ENCODE data around the gene MRPL46. TPM values are rescaled to one million over a fixed set of nuclear protein-coding genes. Genes with fewer than 3 reads are reported as not detected.
A peak's percentile ranks its signal among the peaks of the same experiment; 100 is the strongest.

MRPL46 gene
- total RNA-seq, 5 donors from 2014 or later (not counting 1 experiment from before 2014, with no cell fraction given): 12.0 to 26.4 (median 21.0) TPM

DNA sequence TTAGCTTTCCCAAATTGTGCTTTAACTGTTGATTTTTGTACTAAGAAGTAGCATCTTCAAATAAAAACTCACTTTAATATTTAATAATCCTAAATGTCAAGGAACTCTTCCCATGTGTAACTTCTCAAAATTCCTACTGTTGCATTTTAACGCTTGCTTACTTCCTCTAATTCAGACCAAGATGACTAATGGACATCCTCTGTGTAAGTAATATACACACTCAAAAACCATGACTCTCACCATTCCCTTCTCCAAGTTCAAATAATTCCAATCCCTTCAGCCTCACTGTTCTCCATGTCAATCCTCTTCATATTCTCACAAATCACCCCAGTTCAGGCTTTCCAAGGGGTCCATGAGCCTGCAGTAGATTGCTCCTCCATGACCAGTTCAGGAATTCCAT is 13.0 kb downstream of the MRPL46 start:
- H3K27ac Mint-ChIP-seq: no peak overlapping the region
- ATAC-seq (replicated peaks in 1 of 4) (no peak), DNase-seq (no peak)
- H3K27me3 Mint-ChIP-seq: peaks cover 0 to 6% of the 10 kb centered on the region in 2 donors
- H3K36me3 ChIP-seq (ENCODE audit: control insufficient read depth in 2 of 2, extremely low read depth in 1 of 2, insufficient read depth in 1 of 2, low read length in 1 of 2): peaks cover 0 to 13% of the 10 kb centered on the region in 2 donors
- H3K4me3 Mint-ChIP-seq: no peak overlapping the region
- no peaks in the 10 kb centered on the region for H3K9me3 ChIP-seq
- no peak overlapping the region for H3K27ac ChIP-seq (ENCODE audit: low read length)
- no peaks in the 10 kb centered on the region for H3K9me3 Mint-ChIP-seq
- ChIA-PET CTCF (interaction anchor here in 1 of 2 donors (0.9 to 1.2 kb wide), 3 partner anchors 11 to 208 kb away, joined by 3 to 4 read pairs (median 3); no protein-coding TSS in a partner anchor), POLR2A (no interaction called here)
- H3K36me3 Mint-ChIP-seq: peaks cover 9% of the 10 kb centered on the region
- WGBS (ENCODE audit: insufficient coverage): 56% methylated on average over 1 of the region's 1 CpG
- H3K4me3 ChIP-seq (ENCODE audit: control insufficient read depth in 1 of 2, extremely low read depth in 1 of 2, low read length in 1 of 2): no peak overlapping the region
- H3K4me1 Mint-ChIP-seq: peaks cover 5 to 7% (median 6%) of the 10 kb centered on the region in 3 donors
- peaks cover 0 to 8% of the 10 kb centered on the region in 2 experiments for H3K27me3 ChIP-seq (replicated peaks in 1 of 2; ENCODE audit: control insufficient read depth in 2 of 2, extremely low read depth in 1 of 2, insufficient read depth in 2 of 2, low read length in 1 of 2)
- peaks cover 0 to 10% of the 10 kb centered on the region in 2 experiments for H3K4me1 ChIP-seq (ENCODE audit: control insufficient read depth in 1 of 2, extremely low read depth in 1 of 2, insufficient read depth in 2 of 2, low read length in 2 of 2)

DNA sequence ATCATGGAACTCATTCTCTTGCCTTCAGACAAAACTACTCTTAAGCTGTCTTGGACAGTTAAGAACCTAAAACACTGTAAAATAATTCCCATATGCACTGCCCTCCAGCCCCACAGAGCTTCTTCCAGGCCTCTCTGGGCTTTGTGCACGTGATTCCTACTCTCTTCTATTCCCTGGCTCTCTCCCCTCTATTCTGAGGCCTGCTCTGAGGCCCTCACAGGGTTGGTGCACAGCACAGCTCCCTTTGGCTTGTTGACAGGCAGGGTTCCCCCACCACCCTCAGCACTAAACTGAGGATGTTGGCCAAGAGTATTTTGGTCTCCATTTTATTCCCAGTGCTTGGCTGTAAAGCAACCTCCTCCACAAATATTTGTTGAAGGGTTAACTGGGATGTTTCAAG is 13.5 kb downstream of the MRPL46 start:
- Histone ChIP-seq H3K4me1 (ENCODE audit: control insufficient read depth in 1 of 2, extremely low read depth in 1 of 2, insufficient read depth in 2 of 2, low read length in 2 of 2) (peaks cover 0 to 10% of the 10 kb centered on the region in 2 experiments), H3K36me3 (ENCODE audit: control insufficient read depth in 2 of 2, extremely low read depth in 1 of 2, insufficient read depth in 1 of 2, low read length in 1 of 2) (peaks cover 0 to 7% of the 10 kb centered on the region in 2 donors), H3K27me3 (replicated peaks in 1 of 2; ENCODE audit: control insufficient read depth in 2 of 2, extremely low read depth in 1 of 2, insufficient read depth in 2 of 2, low read length in 1 of 2) (peaks cover 0 to 14% of the 10 kb centered on the region in 2 experiments), H3K4me3 (ENCODE audit: control insufficient read depth in 1 of 2, extremely low read depth in 1 of 2, low read length in 1 of 2) (no peak overlapping the region), H3K27ac (ENCODE audit: low read length) (no peak overlapping the region), H3K9me3 (no peaks in the 10 kb centered on the region)
- ChIA-PET CTCF (no interaction called here), POLR2A (no interaction called here)
- H3K27ac Mint-ChIP-seq: no peak overlapping the region
- H3K9me3 Mint-ChIP-seq: no peaks in the 10 kb centered on the region
- no peak for DNase-seq
- H3K4me3 Mint-ChIP-seq: no peak overlapping the region
- H3K4me1 Mint-ChIP-seq: peaks cover 5 to 7% (median 6%) of the 10 kb centered on the region in 3 donors
- H3K27me3 Mint-ChIP-seq: peaks cover 0 to 6% of the 10 kb centered on the region in 2 donors
- H3K36me3 Mint-ChIP-seq: peaks cover 4% of the 10 kb centered on the region
- 73% methylated on average over 1 of the region's 1 CpG for WGBS (ENCODE audit: insufficient coverage)
- ATAC-seq (replicated peaks in 1 of 4): no peak

DNA sequence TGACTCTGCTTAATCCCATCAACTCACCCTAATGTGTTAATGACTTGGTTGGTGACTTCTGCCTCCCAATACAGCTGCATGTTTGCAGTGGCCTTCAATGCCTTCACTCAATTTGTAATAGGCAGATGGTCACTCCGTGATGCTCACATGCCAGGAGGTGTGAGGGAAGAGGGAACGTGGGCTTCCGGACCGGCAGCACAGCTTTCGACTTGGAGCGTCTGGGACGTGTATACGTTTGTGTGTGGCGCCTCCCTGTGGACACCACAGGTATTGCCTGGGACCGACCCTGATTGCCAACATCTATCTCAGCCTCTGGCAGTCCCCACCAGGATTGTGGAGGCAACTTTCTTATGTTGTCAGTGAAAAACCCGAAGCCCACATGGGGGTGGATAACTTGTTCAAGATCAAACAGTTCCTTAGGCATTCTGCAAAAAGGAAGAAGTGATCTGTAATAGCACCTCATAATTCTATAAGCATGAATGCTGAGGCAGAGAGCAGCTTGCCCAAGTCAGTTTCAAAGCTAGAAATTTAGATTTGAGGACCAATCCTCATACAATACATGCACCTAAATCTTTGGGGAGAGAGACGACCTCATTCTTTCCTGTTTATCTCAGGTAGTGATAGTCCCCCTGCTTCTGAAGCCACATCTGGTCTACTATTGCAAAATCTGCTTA is 16.9 kb downstream of the MRPL46 start:
- 6% methylated on average over 5 of the region's 12 CpGs for WGBS (ENCODE audit: insufficient coverage)
- no peak overlapping the region for H3K4me3 Mint-ChIP-seq

DNA sequence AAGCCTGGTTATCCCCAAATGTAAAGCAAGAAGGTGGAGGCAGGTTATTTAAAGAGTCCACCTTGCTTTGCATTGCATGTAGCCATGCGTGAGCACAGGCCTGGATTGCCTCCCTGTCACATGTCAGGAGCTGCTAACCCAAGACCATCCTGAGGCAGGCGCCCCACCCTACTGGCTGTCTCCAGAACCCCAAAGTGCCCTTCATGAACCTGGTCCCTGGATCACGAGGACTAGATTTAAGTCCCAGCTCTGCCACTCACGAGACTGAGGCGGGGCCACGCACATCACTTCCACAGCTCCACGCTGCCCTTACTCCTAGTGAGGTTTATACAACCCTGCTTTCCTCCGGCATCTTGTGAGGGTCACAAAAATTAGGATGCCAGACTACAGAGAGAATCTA is 17.6 kb downstream of the MRPL46 start:
- Histone ChIP-seq H3K9me3 (no peaks in the 10 kb centered on the region), H3K36me3 (ENCODE audit: control insufficient read depth in 2 of 2, extremely low read depth in 1 of 2, insufficient read depth in 1 of 2, low read length in 1 of 2) (no peaks in the 10 kb centered on the region), H3K4me3 (ENCODE audit: control insufficient read depth in 1 of 2, extremely low read depth in 1 of 2, low read length in 1 of 2) (no peak overlapping the region), H3K4me1 (ENCODE audit: control insufficient read depth in 1 of 2, extremely low read depth in 1 of 2, insufficient read depth in 2 of 2, low read length in 2 of 2) (peaks cover 0 to 3% of the 10 kb centered on the region in 2 experiments), H3K27me3 (replicated peaks in 1 of 2; ENCODE audit: control insufficient read depth in 2 of 2, extremely low read depth in 1 of 2, insufficient read depth in 2 of 2, low read length in 1 of 2) (peaks cover 0 to 14% of the 10 kb centered on the region in 2 experiments), H3K27ac (ENCODE audit: low read length) (no peak overlapping the region)
- ChIA-PET POLR2A (no interaction called here), CTCF (no interaction called here)
- Mint-ChIP-seq H3K27ac (no peak overlapping the region), H3K27me3 (peaks cover 0 to 14% of the 10 kb centered on the region in 2 donors), H3K36me3 (no peaks in the 10 kb centered on the region), H3K9me3 (peaks cover 0 to 2% (median 0%) of the 10 kb centered on the region in 3 donors), H3K4me1 (peaks cover 4 to 6% (median 5%) of the 10 kb centered on the region in 3 donors), H3K4me3 (no peak overlapping the region)
- 94% methylated on average over 8 of the region's 8 CpGs for WGBS (ENCODE audit: insufficient coverage)
- DNase-seq: no peak
- no peak for ATAC-seq (replicated peaks in 1 of 4)

More for the DNA sequence above, 16.9 kb downstream of the MRPL46 start:
- Mint-ChIP-seq H3K9me3 (no peaks in the 10 kb centered on the region), H3K27ac (no peak overlapping the region), H3K4me1 (peaks cover 5 to 7% (median 6%) of the 10 kb centered on the region in 3 donors), H3K27me3 (peaks cover 0 to 14% of the 10 kb centered on the region in 2 donors), H3K36me3 (no peaks in the 10 kb centered on the region)
- DNase-seq (peak in 34 of 35 experiments; percentile 8 to 65 (median 37)), ATAC-seq (replicated peaks in 1 of 4) (peak in 1 of 4 experiments; percentile 52)
- Histone ChIP-seq H3K36me3 (ENCODE audit: control insufficient read depth in 2 of 2, extremely low read depth in 1 of 2, insufficient read depth in 1 of 2, low read length in 1 of 2) (no peaks in the 10 kb centered on the region), H3K4me1 (ENCODE audit: control insufficient read depth in 1 of 2, extremely low read depth in 1 of 2, insufficient read depth in 2 of 2, low read length in 2 of 2) (peaks cover 0 to 10% of the 10 kb centered on the region in 2 experiments), H3K4me3 (ENCODE audit: control insufficient read depth in 1 of 2, extremely low read depth in 1 of 2, low read length in 1 of 2) (no peak overlapping the region), H3K27ac (ENCODE audit: low read length) (no peak overlapping the region), H3K9me3 (no peaks in the 10 kb centered on the region), H3K27me3 (replicated peaks in 1 of 2; ENCODE audit: control insufficient read depth in 2 of 2, extremely low read depth in 1 of 2, insufficient read depth in 2 of 2, low read length in 1 of 2) (peaks cover 0 to 14% of the 10 kb centered on the region in 2 experiments)
- ChIA-PET POLR2A (no interaction called here), CTCF (interaction anchor here in 1 of 2 donors (0.6 kb wide), 1 partner anchor 40 kb away, joined by 3 read pairs; no protein-coding TSS in a partner anchor)

DNA sequence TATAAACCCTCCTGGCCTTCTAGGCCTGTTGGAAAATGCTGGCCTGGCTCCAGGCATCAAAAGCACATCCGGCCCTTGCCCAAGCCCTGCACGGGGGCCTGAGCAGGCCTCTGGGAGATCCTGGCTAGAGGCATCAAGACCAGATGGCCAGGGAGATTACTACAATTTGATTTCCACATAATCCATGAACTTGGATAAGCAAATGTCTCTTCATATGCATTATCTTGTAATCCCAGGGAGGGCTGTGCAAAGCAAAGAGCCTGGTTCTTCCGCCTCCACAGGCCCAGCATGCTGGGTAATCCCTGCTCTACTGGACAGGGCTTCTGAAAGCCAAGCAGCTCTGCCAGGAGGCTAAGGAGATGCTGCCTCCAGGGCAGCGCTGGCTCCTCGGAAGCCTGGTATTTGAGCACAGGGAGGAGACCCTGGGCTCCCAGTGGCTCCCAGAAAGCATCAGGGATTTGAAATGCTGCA is 18.2 kb downstream of the MRPL46 start:
- no peak for DNase-seq
- Mint-ChIP-seq H3K36me3 (no peaks in the 10 kb centered on the region), H3K9me3 (peaks cover 0 to 7% (median 0%) of the 10 kb centered on the region in 3 donors), H3K27ac (no peak overlapping the region), H3K4me3 (no peak overlapping the region), H3K27me3 (peaks cover 0 to 16% of the 10 kb centered on the region in 2 donors), H3K4me1 (peaks cover 4 to 6% (median 5%) of the 10 kb centered on the region in 3 donors)
- no peak overlapping the region for H3K4me3 ChIP-seq (ENCODE audit: control insufficient read depth in 1 of 2, extremely low read depth in 1 of 2, low read length in 1 of 2)
- WGBS (ENCODE audit: insufficient coverage): 90% methylated on average over 5 of the region's 5 CpGs
- peaks cover 0 to 14% of the 10 kb centered on the region in 2 experiments for H3K27me3 ChIP-seq (replicated peaks in 1 of 2; ENCODE audit: control insufficient read depth in 2 of 2, extremely low read depth in 1 of 2, insufficient read depth in 2 of 2, low read length in 1 of 2)
- no peak overlapping the region for H3K27ac ChIP-seq (ENCODE audit: low read length)
- H3K9me3 ChIP-seq: no peaks in the 10 kb centered on the region
- peaks cover 0 to 3% of the 10 kb centered on the region in 2 experiments for H3K4me1 ChIP-seq (ENCODE audit: control insufficient read depth in 1 of 2, extremely low read depth in 1 of 2, insufficient read depth in 2 of 2, low read length in 2 of 2)
- no peak for ATAC-seq (replicated peaks in 1 of 4)
- ChIA-PET CTCF (no interaction called here), POLR2A (interaction anchor here in 1 of 2 donors (0.6 kb wide), 1 partner anchor 191 kb away, joined by 3 read pairs; no protein-coding TSS in a partner anchor)
- no peaks in the 10 kb centered on the region for H3K36me3 ChIP-seq (ENCODE audit: control insufficient read depth in 2 of 2, extremely low read depth in 1 of 2, insufficient read depth in 1 of 2, low read length in 1 of 2)

DNA sequence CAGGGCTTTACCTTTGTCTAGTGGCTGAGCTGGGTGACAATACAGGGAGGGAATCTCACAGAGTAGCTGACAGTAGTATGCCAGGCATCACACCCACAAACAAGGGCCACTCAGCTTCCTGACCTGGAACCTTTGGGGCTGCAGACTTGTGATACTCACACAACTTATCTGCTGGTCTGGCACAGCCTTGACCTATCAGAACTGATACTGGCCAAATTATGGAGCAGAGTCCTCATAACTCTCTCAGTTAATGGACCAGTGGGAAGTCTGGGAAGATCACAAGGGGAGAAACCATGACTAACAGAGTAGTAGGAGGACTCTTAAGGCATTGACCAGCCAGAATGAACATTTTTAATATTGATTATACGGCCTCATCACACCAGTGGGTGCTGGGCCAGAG is 19.4 kb downstream of the MRPL46 start:
- H3K27me3 ChIP-seq (replicated peaks in 1 of 2; ENCODE audit: control insufficient read depth in 2 of 2, extremely low read depth in 1 of 2, insufficient read depth in 2 of 2, low read length in 1 of 2): peaks cover 0 to 16% of the 10 kb centered on the region in 2 experiments
- Mint-ChIP-seq H3K27me3 (peaks cover 7 to 21% of the 10 kb centered on the region in 2 donors), H3K27ac (no peak overlapping the region), H3K4me1 (peaks cover 4 to 6% (median 5%) of the 10 kb centered on the region in 3 donors), H3K4me3 (no peak overlapping the region), H3K9me3 (peaks cover 4 to 20% (median 8%) of the 10 kb centered on the region in 3 donors), H3K36me3 (no peaks in the 10 kb centered on the region)
- no peak overlapping the region for H3K4me3 ChIP-seq (ENCODE audit: control insufficient read depth in 1 of 2, extremely low read depth in 1 of 2, low read length in 1 of 2)
- no CpG with 5 or more reads among the region's 1 CpG for WGBS (ENCODE audit: insufficient coverage)
- H3K9me3 ChIP-seq: no peaks in the 10 kb centered on the region
- no peak for DNase-seq
- ATAC-seq (replicated peaks in 1 of 4): no peak
- no peaks in the 10 kb centered on the region for H3K36me3 ChIP-seq (ENCODE audit: control insufficient read depth in 2 of 2, extremely low read depth in 1 of 2, insufficient read depth in 1 of 2, low read length in 1 of 2)
- ChIA-PET POLR2A (no interaction called here), CTCF (no interaction called here)
- H3K4me1 ChIP-seq (ENCODE audit: control insufficient read depth in 1 of 2, extremely low read depth in 1 of 2, insufficient read depth in 2 of 2, low read length in 2 of 2): peaks cover 0 to 3% of the 10 kb centered on the region in 2 experiments
- H3K27ac ChIP-seq (ENCODE audit: low read length): no peak overlapping the region
